ENCODE measurements around the gene RAB9A. TPM values are rescaled to one million over a fixed set of nuclear protein-coding genes. Genes with fewer than 3 reads are reported as not detected.
A peak's percentile ranks its signal among the peaks of the same experiment; 100 is the strongest.
"Not testable (repeated sequence)": the region's sequence is repeated elsewhere in the genome, so short reads cannot be mapped to it uniquely, and the experiment has no call there.

The RAB9A gene
- total and polyA plus RNA-seq, 9 of the 15 experiments (the other 6 are each of a cell fraction or from before 2014, with no cell fraction given): 13.5 to 20.8 (median 17.7) TPM

GRCh38 chrX:13676885-13677284, 12.0 kb upstream of the RAB9A start:
- TF ChIP-seq DNMT1 (IDR thresholded peaks at IDR 0.05) (no peak), CBX3 (IDR thresholded peaks at IDR 0.05; ENCODE audit: borderline replicate concordance in 1 of 2, low read length in 2 of 2) (no peak), NFYB (IDR thresholded peaks at IDR 0.05; ENCODE audit: extremely low read depth, insufficient read length) (no peak), GTF2E2 (tag; IDR thresholded peaks at IDR 0.05) (no peak), RBM39 (optimal IDR thresholded peaks at IDR 0.05; ENCODE audit: low read depth, low read length) (no peak)
- ATAC-seq (no peak), FAIRE-seq (no peak), DNase-seq (ENCODE audit: extremely low read depth in 1 of 4, low spot score in 3 of 4) (no peak)
- Histone ChIP-seq H3K36me3 (ENCODE audit: control insufficient read depth, insufficient read depth, low read length) (no peaks in the 10 kb centered on the region), H3K79me2 (ENCODE audit: control insufficient read depth, insufficient read depth, low read length) (no peaks in the 10 kb centered on the region), H2AFZ (ENCODE audit: low read depth, low read length) (no peak overlapping the region), H4K20me1 (replicated peaks; ENCODE audit: control insufficient read depth, insufficient read depth, low read length) (no peaks in the 10 kb centered on the region), H3K27ac (ENCODE audit: extremely low read depth, low read depth, low read length) (no peak overlapping the region), H3K4me3 (no peak overlapping the region), H3K9me3 (replicated peaks; ENCODE audit: control insufficient read depth, insufficient read depth, low read depth, low read length) (no peaks in the 10 kb centered on the region), H3K27me3 (ENCODE audit: control insufficient read depth in 2 of 2, insufficient read depth in 2 of 2, low read length in 2 of 2) (no peaks in the 10 kb centered on the region), H3K4me2 (ENCODE audit: insufficient read depth, low read length) (no peak overlapping the region), H3K9me1 (ENCODE audit: control insufficient read depth, insufficient read depth, low read length) (no peaks in the 10 kb centered on the region), H3K4me1 (replicated peaks in 1 of 2; ENCODE audit: control insufficient read depth in 2 of 2, insufficient read depth in 2 of 2, low read length in 2 of 2) (no peaks in the 10 kb centered on the region), H3K9ac (ENCODE audit: insufficient read depth in 1 of 2, low read depth in 2 of 2, low read length in 2 of 2) (no peak overlapping the region)
- intact Hi-C loops (cut with micrococcal nuclease): no loop called here
- in situ Hi-C loops (cut with MboI): no loop called here
- no TSS peak for BruUV-seq (replicated peaks)
- ChIA-PET POLR2A (no interaction called here), CTCF (ENCODE audit: low intra/inter-chr PET ratio) (no interaction called here)

GRCh38 chrX:13679700-13680099, 9.2 kb upstream of the RAB9A start:
- CTCF ChIA-PET (ENCODE audit: low intra/inter-chr PET ratio); BruUV-seq (replicated peaks); H3K36me3 ChIP-seq (ENCODE audit: control insufficient read depth, insufficient read depth, low read length); H3K9me1 ChIP-seq (ENCODE audit: control insufficient read depth, insufficient read depth, low read length); ATAC-seq; H2AFZ ChIP-seq (ENCODE audit: low read depth, low read length); FAIRE-seq; H3K4me1 ChIP-seq (replicated peaks in 1 of 2; ENCODE audit: control insufficient read depth in 2 of 2, insufficient read depth in 2 of 2, low read length in 2 of 2); H3K9ac ChIP-seq (ENCODE audit: insufficient read depth in 1 of 2, low read depth in 2 of 2, low read length in 2 of 2); H3K27me3 ChIP-seq (ENCODE audit: control insufficient read depth in 2 of 2, insufficient read depth in 2 of 2, low read length in 2 of 2); H4K20me1 ChIP-seq (replicated peaks; ENCODE audit: control insufficient read depth, insufficient read depth, low read length); H3K4me3 ChIP-seq; H3K4me2 ChIP-seq (ENCODE audit: insufficient read depth, low read length); intact Hi-C loops (cut with micrococcal nuclease); H3K79me2 ChIP-seq (ENCODE audit: control insufficient read depth, insufficient read depth, low read length); DNase-seq (ENCODE audit: extremely low read depth in 1 of 4, low spot score in 3 of 4); in situ Hi-C loops (cut with MboI); H3K27ac ChIP-seq (ENCODE audit: extremely low read depth, low read depth, low read length); H3K9me3 ChIP-seq (replicated peaks; ENCODE audit: control insufficient read depth, insufficient read depth, low read depth, low read length): not testable (repeated sequence)
- POLR2A ChIA-PET: interaction anchor here (1.6 kb wide), 1 partner anchor 19 kb away, joined by 4 read pairs; no protein-coding TSS in a partner anchor
- 21% methylated on average over 2 of the region's 4 CpGs for WGBS (ENCODE audit: insufficient coverage, low coverage, missing lambda C conversion rate)
- TF ChIP-seq ZNF146 (CRISPR knock-in tag; IDR thresholded peaks at IDR 0.05; ENCODE audit: unreplicated experiment): peak; percentile 65
